MM.1S (cell line): ENCODE data around the gene FBXL2.

Experiments used
- DNase-seq: peaks from one replicate; pipeline ENCODE4 v3.0.0-alpha.2; 2015
- H2AFZ ChIP-seq: fragments of 300-600 bp; sonication (generic); 2 replicates; pipeline ENCODE4 v1.6.0; 2016; ENCODE audit warnings: antibody characterized with exemption, low read length
- H3F3A ChIP-seq: fragments of 300-600 bp; sonication (generic); 2 replicates; pipeline ENCODE4 v1.6.1; 2016; ENCODE audit warnings: mild to moderate bottlenecking, antibody characterized with exemption, low read length, moderate library complexity, mixed read lengths; ENCODE audit not compliant: insufficient read depth
- H3K27ac ChIP-seq: fragments of 300-600 bp; sonication (generic); 2 replicates; pipeline ENCODE4 v1.5.1; 2016; ENCODE audit warnings: mild to moderate bottlenecking, low read length
- H3K27me3 ChIP-seq: fragments of 300-600 bp; sonication (generic); replicated peaks from 2 replicates; pipeline ENCODE4 v1.6.0; 2016; ENCODE audit warnings: low read length; ENCODE audit not compliant: insufficient read depth
- H3K36me3 ChIP-seq: fragments of 300-600 bp; sonication (generic); replicated peaks from 2 replicates; pipeline ENCODE4 v1.6.1; 2016; ENCODE audit warnings: mild to moderate bottlenecking, low read length, mixed read lengths; ENCODE audit not compliant: insufficient read depth
- H3K4me1 ChIP-seq: fragments of 300-600 bp; sonication (generic); 2 replicates; pipeline ENCODE4 v1.6.1; 2016; ENCODE audit warnings: low read length, mixed read lengths
- H3K4me2 ChIP-seq: fragments of 300-600 bp; sonication (generic); 2 replicates; pipeline ENCODE4 v1.6.0; 2016; ENCODE audit warnings: low read depth, low read length
- H3K4me3 ChIP-seq: fragments of 300-600 bp; sonication (generic); 2 replicates; pipeline ENCODE4 v1.5.1; 2016; ENCODE audit warnings: low read length, mixed read lengths
- H3K79me2 ChIP-seq: fragments of 300-600 bp; sonication (generic); 2 replicates; pipeline ENCODE4 v1.6.1; 2016; ENCODE audit warnings: mixed run types, low read length, mixed read lengths
- H3K9ac ChIP-seq: fragments of 300-600 bp; sonication (generic); 2 replicates; pipeline ENCODE4 v1.6.1; 2016; ENCODE audit warnings: low read length, mixed read lengths
- H3K9me2 ChIP-seq: fragments of 300-600 bp; sonication (generic); replicated peaks from 2 replicates; pipeline ENCODE4 v1.6.1; 2016; ENCODE audit warnings: mild to moderate bottlenecking, low read length, mixed read lengths; ENCODE audit not compliant: insufficient read depth
- H3K9me3 ChIP-seq: fragments of 300-600 bp; sonication (generic); replicated peaks from 2 replicates; pipeline ENCODE4 v1.6.1; 2016; ENCODE audit warnings: mild to moderate bottlenecking, low read length, mixed read lengths; ENCODE audit not compliant: insufficient read depth
- H4K20me1 ChIP-seq: fragments of 300-600 bp; sonication (generic); 2 replicates; pipeline ENCODE4 v1.6.1; 2016; ENCODE audit warnings: mild to moderate bottlenecking, low read length, moderate library complexity, mixed read lengths; ENCODE audit not compliant: insufficient read depth
- CTCF ChIP-seq: fragments of 300-600 bp; sonication (generic); IDR thresholded peaks from 2 replicates; pipeline ENCODE4 v1.5.1; 2016; ENCODE audit warnings: antibody characterized with exemption, low read length, mixed read lengths
- EZH2 ChIP-seq: fragments of 300-600 bp; sonication (generic); optimal IDR thresholded peaks from 2 replicates; pipeline ENCODE3; 2017; ENCODE audit warnings: low read depth, mild to moderate bottlenecking, antibody characterized with exemption, low read length, mixed read lengths
- EZH2phosphoT487 ChIP-seq: fragments of 300-600 bp; sonication (generic); IDR thresholded peaks from 2 replicates; pipeline ENCODE4 v1.6.1; 2018; ENCODE audit warnings: antibody characterized with exemption, low read length

Gene FBXL2

GRCh38 chr3:33231756-33232465 lies 45.3 kb upstream of the FBXL2 start:
- Histone ChIP-seq H3F3A (no peaks in the 10 kb centered on the region), H4K20me1 (no peaks in the 10 kb centered on the region), H3K27me3 (no peaks in the 10 kb centered on the region), H2AFZ (no peak overlapping the region), H3K9me3 (no peaks in the 10 kb centered on the region), H3K4me1 (no peaks in the 10 kb centered on the region), H3K4me3 (no peak overlapping the region), H3K27ac (no peak overlapping the region), H3K9me2 (no peaks in the 10 kb centered on the region), H3K36me3 (no peaks in the 10 kb centered on the region), H3K4me2 (no peak overlapping the region), H3K9ac (no peak overlapping the region), H3K79me2 (no peaks in the 10 kb centered on the region)
- TF ChIP-seq CTCF = no peak
- TF ChIP-seq EZH2phosphoT487 = no peak
- no peak for TF ChIP-seq EZH2
- no peak for DNase-seq

GRCh38 chr3:33233884-33234283 lies 43.4 kb upstream of the FBXL2 start:
- no peak for DNase-seq
- H2AFZ ChIP-seq = no peak overlapping the region
- TF ChIP-seq EZH2phosphoT487 = no peak
- TF ChIP-seq EZH2 = no peak
- no peak for TF ChIP-seq CTCF

GRCh38 chr3:33236005-33236404 lies 41.2 kb upstream of the FBXL2 start:
- Histone ChIP-seq H3K4me3 (no peak overlapping the region), H3K79me2 (no peaks in the 10 kb centered on the region), H3F3A (peaks cover 7% of the 10 kb centered on the region), H3K4me2 (no peak overlapping the region), H3K36me3 (no peaks in the 10 kb centered on the region), H2AFZ (no peak overlapping the region), H3K27me3 (no peaks in the 10 kb centered on the region), H4K20me1 (no peaks in the 10 kb centered on the region), H3K9ac (no peak overlapping the region), H3K9me3 (no peaks in the 10 kb centered on the region), H3K9me2 (no peaks in the 10 kb centered on the region), H3K27ac (no peak overlapping the region), H3K4me1 (peaks cover 5% of the 10 kb centered on the region)
- DNase-seq = no peak
- no peak for TF ChIP-seq EZH2
- TF ChIP-seq EZH2phosphoT487 = no peak
- no peak for TF ChIP-seq CTCF

More at GRCh38 chr3:33233884-33234283, 43.4 kb upstream of the FBXL2 start:
- H3K9me3 ChIP-seq = no peaks in the 10 kb centered on the region
- no peaks in the 10 kb centered on the region for H3K27me3 ChIP-seq
- H4K20me1 ChIP-seq = no peaks in the 10 kb centered on the region
- no peaks in the 10 kb centered on the region for H3K36me3 ChIP-seq
- H3K4me2 ChIP-seq = no peak overlapping the region
- no peaks in the 10 kb centered on the region for H3K79me2 ChIP-seq
- peaks cover 7% of the 10 kb centered on the region for H3F3A ChIP-seq
- no peak overlapping the region for H3K27ac ChIP-seq
- no peak overlapping the region for H3K4me3 ChIP-seq
- H3K4me1 ChIP-seq = no peaks in the 10 kb centered on the region; the same call in 1 of the 2 replicates
- no peaks in the 10 kb centered on the region for H3K9me2 ChIP-seq
- no peak overlapping the region for H3K9ac ChIP-seq
